WTC11 (cell line): ENCODE results near the gene RANBP3L. TPM values are rescaled to one million over a fixed set of nuclear protein-coding genes. Genes with fewer than 3 reads are reported as not detected.

Experiments used
- ATAC-seq: fragments of 200-7000 bp; cut with Tn5 transposase; 2 replicates; pipeline ENCODE4 v1.10.0; 2021; ENCODE audit warnings: mild to moderate bottlenecking, moderate library complexity
- CTCF ChIA-PET: fragments of 300-600 bp; sonication (Branson Sonifier 250); formaldehyde crosslinking; loops from one replicate; lab custom pipeline; 2021; ENCODE audit warnings: antibody characterized with exemption; lab: Charles Lee
- POLR2A ChIA-PET: fragments of 350-600 bp; sonication (Branson Sonifier 250); formaldehyde crosslinking; loops from one replicate; lab custom pipeline; 2021; ENCODE audit warnings: antibody characterized with exemption; lab: Charles Lee
- DNase-seq: peaks from one replicate; pipeline ENCODE4 v3.0.0; 2021; ENCODE audit warnings: low spot score
- H3K27ac Mint-ChIP-seq: 2 replicates; pipeline ENCODE4 v1.8.0; 2021; ENCODE audit warnings: mixed read lengths
- H3K27me3 Mint-ChIP-seq: 2 replicates; pipeline ENCODE4 v1.8.0; 2021; ENCODE audit warnings: low read depth, mild to moderate bottlenecking, moderate library complexity, mixed read lengths
- H3K36me3 Mint-ChIP-seq: 2 replicates; pipeline ENCODE4 v1.8.0; 2021; ENCODE audit warnings: mixed read lengths
- H3K4me1 Mint-ChIP-seq: 2 replicates; pipeline ENCODE4 v1.8.0; 2022; ENCODE audit warnings: mixed read lengths
- H3K4me3 Mint-ChIP-seq: 2 replicates; pipeline ENCODE4 v1.8.0; 2021; ENCODE audit warnings: mild to moderate bottlenecking, moderate library complexity, mixed read lengths
- H3K9me3 Mint-ChIP-seq: 2 replicates; pipeline ENCODE4 v1.8.0; 2021; ENCODE audit warnings: mixed read lengths
- ATF1 ChIP-seq: sonication (generic); formaldehyde crosslinking; IDR thresholded peaks from 2 replicates; pipeline ENCODE4 v1.8.1; 2023; ENCODE audit warnings: mild to moderate bottlenecking, moderate library complexity, missing genetic modification reagents
- IRF2 ChIP-seq: sonication (generic); formaldehyde crosslinking; IDR thresholded peaks from 2 replicates; pipeline ENCODE4 v1.8.0; 2022; ENCODE audit warnings: low read depth, missing genetic modification reagents, borderline replicate concordance
- JAZF1 ChIP-seq: fragments of 250-450 bp; sonication (Bioruptor Pico); IDR thresholded peaks from 2 replicates; pipeline ENCODE4 v1.9.0; 2021; ENCODE audit warnings: moderate library complexity, mild to moderate bottlenecking, inconsistent platforms
- MYBL2 ChIP-seq: sonication (generic); formaldehyde crosslinking; IDR thresholded peaks from 2 replicates; pipeline ENCODE4 v1.8.1; 2023; ENCODE audit warnings: mild to moderate bottlenecking, moderate library complexity, missing genetic modification reagents
- PRRX2 ChIP-seq: fragments of 250-450 bp; sonication (Bioruptor Pico); IDR thresholded peaks from 2 replicates; pipeline ENCODE4 v1.8.0; 2021; ENCODE audit warnings: mild to moderate bottlenecking
- RORB ChIP-seq: fragments of 250-450 bp; sonication (Bioruptor Pico); IDR thresholded peaks from 2 replicates; pipeline ENCODE4 v1.9.0; 2021; ENCODE audit warnings: mild to moderate bottlenecking
- ZNF263 ChIP-seq: sonication (generic); formaldehyde crosslinking; IDR thresholded peaks from 2 replicates; pipeline ENCODE4 v1.8.1; 2022; ENCODE audit warnings: low read depth, mild to moderate bottlenecking, moderate library complexity, missing genetic modification reagents
- total RNA-seq: library from RNA; stranded (reverse); gene quantifications from 3 replicates; pipeline ENCODE4 v1.2.3, GENCODE V29; 2021
- TF ChIP-seq, protein P1 (sequence below): sonication (generic); formaldehyde crosslinking; conservative IDR thresholded peaks from 2 replicates; pipeline ENCODE4 v1.8.1; 2023; ENCODE audit warnings: mild to moderate bottlenecking, low read depth, missing genetic modification reagents, moderate library complexity
- TF ChIP-seq, protein P2 (sequence below): sonication (generic); formaldehyde crosslinking; IDR thresholded peaks from 2 replicates; pipeline ENCODE4 v1.8.1; 2022; ENCODE audit warnings: mild to moderate bottlenecking, missing genetic modification reagents, moderate library complexity, borderline replicate concordance
- TF ChIP-seq, protein P3 (sequence below): sonication (generic); formaldehyde crosslinking; IDR thresholded peaks from 2 replicates; pipeline ENCODE4 v1.8.0; 2023; ENCODE audit warnings: missing genetic modification reagents, mild to moderate bottlenecking, borderline replicate concordance
- TF ChIP-seq, protein P4 (sequence below): fragments of 250-450 bp; sonication (Bioruptor Pico); IDR thresholded peaks from 2 replicates; pipeline ENCODE4 v1.8.0; 2021; ENCODE audit warnings: mild to moderate bottlenecking
- TF ChIP-seq, protein P5 (sequence below): sonication (generic); formaldehyde crosslinking; IDR thresholded peaks from 2 replicates; pipeline ENCODE4 v1.8.1; 2023; ENCODE audit warnings: mild to moderate bottlenecking, missing genetic modification reagents, moderate library complexity
- TF ChIP-seq, protein P6 (sequence below): fragments of 250-450 bp; sonication (Bioruptor Pico); IDR thresholded peaks from 2 replicates; pipeline ENCODE4 v1.9.0; 2021; ENCODE audit warnings: mild to moderate bottlenecking
- TF ChIP-seq, protein P7 (sequence below): fragments of 250-450 bp; sonication (Bioruptor Pico); IDR thresholded peaks from 2 replicates; pipeline ENCODE4 v1.9.0; 2021; ENCODE audit warnings: moderate library complexity, mild to moderate bottlenecking, inconsistent platforms, borderline replicate concordance
- TF ChIP-seq, protein P8 (sequence below): sonication (generic); formaldehyde crosslinking; IDR thresholded peaks from 2 replicates; pipeline ENCODE4 v1.8.1; 2022; ENCODE audit warnings: low read depth, mild to moderate bottlenecking, moderate library complexity, missing genetic modification reagents, borderline replicate concordance
- TF ChIP-seq, protein P9 (sequence below): sonication (generic); formaldehyde crosslinking; IDR thresholded peaks from 2 replicates; pipeline ENCODE4 v1.8.1; 2022; ENCODE audit warnings: missing genetic modification reagents, borderline replicate concordance

RANBP3L gene
- total RNA-seq, 1 experiment from 2014 or later, result not detected

DNA sequence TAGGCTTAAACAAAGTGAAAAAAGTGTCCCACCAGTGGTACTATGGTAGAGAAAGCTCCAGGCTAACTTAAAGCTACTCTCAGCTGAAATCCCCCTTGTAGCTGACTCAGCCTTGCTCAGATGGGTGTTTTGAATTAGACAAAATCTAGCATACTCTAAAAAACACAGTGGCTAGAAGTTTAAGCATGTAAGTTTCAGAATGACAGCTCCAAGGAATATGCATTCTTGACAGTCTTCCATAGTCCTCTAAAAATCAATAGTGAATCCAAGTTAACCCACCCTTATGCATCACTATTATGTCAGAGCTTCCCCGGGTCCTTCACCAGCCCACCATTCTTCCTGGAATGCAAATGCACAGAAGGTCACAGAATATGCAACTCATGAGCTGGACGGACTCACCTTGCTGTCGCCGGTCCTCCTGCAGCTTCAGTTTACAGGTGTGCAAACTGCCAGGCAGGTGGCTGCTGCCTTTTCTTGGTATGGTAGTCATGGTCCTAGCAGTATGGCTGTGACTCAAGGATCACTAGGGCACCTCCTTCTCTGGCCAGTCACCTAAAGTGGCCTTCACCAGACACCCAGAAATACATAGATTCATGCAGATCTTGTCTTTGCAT is 668 bp downstream of the RANBP3L start:
- no peak for TF ChIP-seq RORB
- TF ChIP-seq, protein P1, sequence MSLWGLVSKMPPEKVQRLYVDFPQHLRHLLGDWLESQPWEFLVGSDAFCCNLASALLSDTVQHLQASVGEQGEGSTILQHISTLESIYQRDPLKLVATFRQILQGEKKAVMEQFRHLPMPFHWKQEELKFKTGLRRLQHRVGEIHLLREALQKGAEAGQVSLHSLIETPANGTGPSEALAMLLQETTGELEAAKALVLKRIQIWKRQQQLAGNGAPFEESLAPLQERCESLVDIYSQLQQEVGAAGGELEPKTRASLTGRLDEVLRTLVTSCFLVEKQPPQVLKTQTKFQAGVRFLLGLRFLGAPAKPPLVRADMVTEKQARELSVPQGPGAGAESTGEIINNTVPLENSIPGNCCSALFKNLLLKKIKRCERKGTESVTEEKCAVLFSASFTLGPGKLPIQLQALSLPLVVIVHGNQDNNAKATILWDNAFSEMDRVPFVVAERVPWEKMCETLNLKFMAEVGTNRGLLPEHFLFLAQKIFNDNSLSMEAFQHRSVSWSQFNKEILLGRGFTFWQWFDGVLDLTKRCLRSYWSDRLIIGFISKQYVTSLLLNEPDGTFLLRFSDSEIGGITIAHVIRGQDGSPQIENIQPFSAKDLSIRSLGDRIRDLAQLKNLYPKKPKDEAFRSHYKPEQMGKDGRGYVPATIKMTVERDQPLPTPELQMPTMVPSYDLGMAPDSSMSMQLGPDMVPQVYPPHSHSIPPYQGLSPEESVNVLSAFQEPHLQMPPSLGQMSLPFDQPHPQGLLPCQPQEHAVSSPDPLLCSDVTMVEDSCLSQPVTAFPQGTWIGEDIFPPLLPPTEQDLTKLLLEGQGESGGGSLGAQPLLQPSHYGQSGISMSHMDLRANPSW, result no peak
- TF ChIP-seq, protein P2, sequence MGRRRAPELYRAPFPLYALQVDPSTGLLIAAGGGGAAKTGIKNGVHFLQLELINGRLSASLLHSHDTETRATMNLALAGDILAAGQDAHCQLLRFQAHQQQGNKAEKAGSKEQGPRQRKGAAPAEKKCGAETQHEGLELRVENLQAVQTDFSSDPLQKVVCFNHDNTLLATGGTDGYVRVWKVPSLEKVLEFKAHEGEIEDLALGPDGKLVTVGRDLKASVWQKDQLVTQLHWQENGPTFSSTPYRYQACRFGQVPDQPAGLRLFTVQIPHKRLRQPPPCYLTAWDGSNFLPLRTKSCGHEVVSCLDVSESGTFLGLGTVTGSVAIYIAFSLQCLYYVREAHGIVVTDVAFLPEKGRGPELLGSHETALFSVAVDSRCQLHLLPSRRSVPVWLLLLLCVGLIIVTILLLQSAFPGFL (CRISPR knock-in tag), result no peak
- TF ChIP-seq ZNF263, result no peak
- TF ChIP-seq, protein P3, sequence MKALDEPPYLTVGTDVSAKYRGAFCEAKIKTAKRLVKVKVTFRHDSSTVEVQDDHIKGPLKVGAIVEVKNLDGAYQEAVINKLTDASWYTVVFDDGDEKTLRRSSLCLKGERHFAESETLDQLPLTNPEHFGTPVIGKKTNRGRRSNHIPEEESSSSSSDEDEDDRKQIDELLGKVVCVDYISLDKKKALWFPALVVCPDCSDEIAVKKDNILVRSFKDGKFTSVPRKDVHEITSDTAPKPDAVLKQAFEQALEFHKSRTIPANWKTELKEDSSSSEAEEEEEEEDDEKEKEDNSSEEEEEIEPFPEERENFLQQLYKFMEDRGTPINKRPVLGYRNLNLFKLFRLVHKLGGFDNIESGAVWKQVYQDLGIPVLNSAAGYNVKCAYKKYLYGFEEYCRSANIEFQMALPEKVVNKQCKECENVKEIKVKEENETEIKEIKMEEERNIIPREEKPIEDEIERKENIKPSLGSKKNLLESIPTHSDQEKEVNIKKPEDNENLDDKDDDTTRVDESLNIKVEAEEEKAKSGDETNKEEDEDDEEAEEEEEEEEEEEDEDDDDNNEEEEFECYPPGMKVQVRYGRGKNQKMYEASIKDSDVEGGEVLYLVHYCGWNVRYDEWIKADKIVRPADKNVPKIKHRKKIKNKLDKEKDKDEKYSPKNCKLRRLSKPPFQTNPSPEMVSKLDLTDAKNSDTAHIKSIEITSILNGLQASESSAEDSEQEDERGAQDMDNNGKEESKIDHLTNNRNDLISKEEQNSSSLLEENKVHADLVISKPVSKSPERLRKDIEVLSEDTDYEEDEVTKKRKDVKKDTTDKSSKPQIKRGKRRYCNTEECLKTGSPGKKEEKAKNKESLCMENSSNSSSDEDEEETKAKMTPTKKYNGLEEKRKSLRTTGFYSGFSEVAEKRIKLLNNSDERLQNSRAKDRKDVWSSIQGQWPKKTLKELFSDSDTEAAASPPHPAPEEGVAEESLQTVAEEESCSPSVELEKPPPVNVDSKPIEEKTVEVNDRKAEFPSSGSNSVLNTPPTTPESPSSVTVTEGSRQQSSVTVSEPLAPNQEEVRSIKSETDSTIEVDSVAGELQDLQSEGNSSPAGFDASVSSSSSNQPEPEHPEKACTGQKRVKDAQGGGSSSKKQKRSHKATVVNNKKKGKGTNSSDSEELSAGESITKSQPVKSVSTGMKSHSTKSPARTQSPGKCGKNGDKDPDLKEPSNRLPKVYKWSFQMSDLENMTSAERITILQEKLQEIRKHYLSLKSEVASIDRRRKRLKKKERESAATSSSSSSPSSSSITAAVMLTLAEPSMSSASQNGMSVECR, result no peak
- TF ChIP-seq, protein P4, sequence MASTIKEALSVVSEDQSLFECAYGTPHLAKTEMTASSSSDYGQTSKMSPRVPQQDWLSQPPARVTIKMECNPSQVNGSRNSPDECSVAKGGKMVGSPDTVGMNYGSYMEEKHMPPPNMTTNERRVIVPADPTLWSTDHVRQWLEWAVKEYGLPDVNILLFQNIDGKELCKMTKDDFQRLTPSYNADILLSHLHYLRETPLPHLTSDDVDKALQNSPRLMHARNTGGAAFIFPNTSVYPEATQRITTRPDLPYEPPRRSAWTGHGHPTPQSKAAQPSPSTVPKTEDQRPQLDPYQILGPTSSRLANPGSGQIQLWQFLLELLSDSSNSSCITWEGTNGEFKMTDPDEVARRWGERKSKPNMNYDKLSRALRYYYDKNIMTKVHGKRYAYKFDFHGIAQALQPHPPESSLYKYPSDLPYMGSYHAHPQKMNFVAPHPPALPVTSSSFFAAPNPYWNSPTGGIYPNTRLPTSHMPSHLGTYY, result no peak
- TF ChIP-seq, protein P5, sequence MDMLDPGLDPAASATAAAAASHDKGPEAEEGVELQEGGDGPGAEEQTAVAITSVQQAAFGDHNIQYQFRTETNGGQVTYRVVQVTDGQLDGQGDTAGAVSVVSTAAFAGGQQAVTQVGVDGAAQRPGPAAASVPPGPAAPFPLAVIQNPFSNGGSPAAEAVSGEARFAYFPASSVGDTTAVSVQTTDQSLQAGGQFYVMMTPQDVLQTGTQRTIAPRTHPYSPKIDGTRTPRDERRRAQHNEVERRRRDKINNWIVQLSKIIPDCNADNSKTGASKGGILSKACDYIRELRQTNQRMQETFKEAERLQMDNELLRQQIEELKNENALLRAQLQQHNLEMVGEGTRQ, result no peak
- no peak for TF ChIP-seq PRRX2
- TF ChIP-seq MYBL2 (CRISPR knock-in tag), result no peak
- TF ChIP-seq JAZF1, result no peak
- TF ChIP-seq, protein P6, sequence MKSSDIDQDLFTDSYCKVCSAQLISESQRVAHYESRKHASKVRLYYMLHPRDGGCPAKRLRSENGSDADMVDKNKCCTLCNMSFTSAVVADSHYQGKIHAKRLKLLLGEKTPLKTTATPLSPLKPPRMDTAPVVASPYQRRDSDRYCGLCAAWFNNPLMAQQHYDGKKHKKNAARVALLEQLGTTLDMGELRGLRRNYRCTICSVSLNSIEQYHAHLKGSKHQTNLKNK (CRISPR knock-in tag), result no peak
- CTCF ChIA-PET, result interaction anchor here (0.7 to 1.2 kb wide), 2 partner anchors 60 to 264 kb away, joined by 3 read pairs; partner anchors contain the start of gene NADK2
- no peak for DNase-seq
- Mint-ChIP-seq H3K36me3 (no peaks in the 10 kb centered on the region), H3K4me1 (peaks cover 17% of the 10 kb centered on the region), H3K27ac (no peak overlapping the region), H3K27me3 (no peaks in the 10 kb centered on the region), H3K9me3 (peaks cover 5% of the 10 kb centered on the region), H3K4me3 (no peak overlapping the region)
- POLR2A ChIA-PET, result no interaction called here
- no peak for ATAC-seq

DNA sequence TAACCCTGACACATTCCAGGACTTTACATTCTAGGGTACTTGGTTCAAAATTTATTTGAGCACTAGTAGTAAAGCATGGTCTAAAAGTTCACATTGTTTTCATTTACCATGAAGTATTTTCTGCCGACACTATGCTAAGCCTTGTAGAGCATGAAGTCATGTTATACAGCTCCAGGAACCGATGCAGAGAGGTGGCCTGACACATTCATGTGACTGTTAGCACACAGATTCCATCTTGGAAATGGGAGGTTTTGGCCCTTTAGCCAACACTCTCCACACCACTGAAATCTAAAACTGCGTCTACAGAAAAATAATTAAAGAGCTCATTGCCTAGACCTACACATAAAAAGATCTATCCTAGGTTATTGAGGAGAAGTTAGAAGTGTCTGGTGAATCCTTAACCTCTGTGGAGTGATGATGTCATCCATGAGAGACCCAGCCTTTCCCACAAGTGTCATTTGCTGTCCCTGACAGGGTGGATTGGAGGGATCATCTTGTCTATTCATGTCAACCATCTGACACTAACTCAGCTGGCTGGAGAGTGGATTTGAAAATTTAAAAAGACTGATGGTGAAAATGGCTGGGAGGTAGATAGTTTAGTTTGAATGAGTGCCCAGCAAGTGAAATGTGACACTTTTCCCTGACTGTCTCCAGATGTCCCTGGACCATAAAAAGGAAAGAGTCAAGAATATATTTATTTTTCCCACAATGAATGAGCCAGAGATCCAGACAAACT is 1.3 kb downstream of the RANBP3L start:
- Mint-ChIP-seq H3K4me1 (peaks cover 17% of the 10 kb centered on the region), H3K36me3 (no peaks in the 10 kb centered on the region)
- no peak for TF ChIP-seq IRF2 (CRISPR knock-in tag)
- TF ChIP-seq, protein P7, sequence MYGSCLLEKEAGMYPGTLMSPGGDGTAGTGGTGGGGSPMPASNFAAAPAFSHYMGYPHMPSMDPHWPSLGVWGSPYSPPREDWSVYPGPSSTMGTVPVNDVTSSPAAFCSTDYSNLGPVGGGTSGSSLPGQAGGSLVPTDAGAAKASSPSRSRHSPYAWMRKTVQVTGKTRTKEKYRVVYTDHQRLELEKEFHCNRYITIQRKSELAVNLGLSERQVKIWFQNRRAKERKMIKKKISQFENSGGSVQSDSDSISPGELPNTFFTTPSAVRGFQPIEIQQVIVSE (CRISPR knock-in tag), result no peak
- TF ChIP-seq, protein P8, sequence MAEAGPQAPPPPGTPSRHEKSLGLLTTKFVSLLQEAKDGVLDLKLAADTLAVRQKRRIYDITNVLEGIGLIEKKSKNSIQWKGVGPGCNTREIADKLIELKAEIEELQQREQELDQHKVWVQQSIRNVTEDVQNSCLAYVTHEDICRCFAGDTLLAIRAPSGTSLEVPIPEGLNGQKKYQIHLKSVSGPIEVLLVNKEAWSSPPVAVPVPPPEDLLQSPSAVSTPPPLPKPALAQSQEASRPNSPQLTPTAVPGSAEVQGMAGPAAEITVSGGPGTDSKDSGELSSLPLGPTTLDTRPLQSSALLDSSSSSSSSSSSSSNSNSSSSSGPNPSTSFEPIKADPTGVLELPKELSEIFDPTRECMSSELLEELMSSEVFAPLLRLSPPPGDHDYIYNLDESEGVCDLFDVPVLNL (CRISPR knock-in tag), result no peak
- TF ChIP-seq ATF1, result no peak
- TF ChIP-seq, protein P9, sequence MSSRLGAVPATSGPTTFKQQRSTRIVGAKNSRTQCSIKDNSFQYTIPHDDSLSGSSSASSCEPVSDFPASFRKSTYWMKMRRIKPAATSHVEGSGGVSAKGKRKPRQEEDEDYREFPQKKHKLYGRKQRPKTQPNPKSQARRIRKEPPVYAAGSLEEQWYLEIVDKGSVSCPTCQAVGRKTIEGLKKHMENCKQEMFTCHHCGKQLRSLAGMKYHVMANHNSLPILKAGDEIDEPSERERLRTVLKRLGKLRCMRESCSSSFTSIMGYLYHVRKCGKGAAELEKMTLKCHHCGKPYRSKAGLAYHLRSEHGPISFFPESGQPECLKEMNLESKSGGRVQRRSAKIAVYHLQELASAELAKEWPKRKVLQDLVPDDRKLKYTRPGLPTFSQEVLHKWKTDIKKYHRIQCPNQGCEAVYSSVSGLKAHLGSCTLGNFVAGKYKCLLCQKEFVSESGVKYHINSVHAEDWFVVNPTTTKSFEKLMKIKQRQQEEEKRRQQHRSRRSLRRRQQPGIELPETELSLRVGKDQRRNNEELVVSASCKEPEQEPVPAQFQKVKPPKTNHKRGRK (CRISPR knock-in tag), result no peak

More for the DNA sequence above, 1.3 kb downstream of the RANBP3L start:
- Mint-ChIP-seq H3K9me3 (peaks cover 11% of the 10 kb centered on the region), H3K27me3 (no peaks in the 10 kb centered on the region), H3K4me3 (no peak overlapping the region), H3K27ac (no peak overlapping the region)
- ATAC-seq, result no peak
- POLR2A ChIA-PET, result no interaction called here
- DNase-seq, result no peak
- CTCF ChIA-PET, result interaction anchor here (0.7 kb wide), 1 partner anchor 264 kb away, joined by 3 read pairs; no protein-coding TSS in a partner anchor
